Epithelial cell of esophagus (primary cell): ENCODE measurements around the gene RAPGEF5.
"Not testable (repeated sequence)": the region's sequence is repeated elsewhere in the genome, so short reads cannot be mapped to it uniquely, and the experiment has no call there.

Experiments
- DNase-seq: peaks from one replicate; pipeline ENCODE4 v3.0.0; 2010; ENCODE audit warnings: low read depth
- H3K4me3 ChIP-seq: 2 replicates; pipeline ENCODE4 v1.5.1; 2011; ENCODE audit warnings: mild to moderate bottlenecking, low read length, control low read depth
- CTCF ChIP-seq: IDR thresholded peaks from 2 replicates; pipeline ENCODE4 v1.5.1; 2011; ENCODE audit warnings: low read depth, mild to moderate bottlenecking, low read length, control low read depth, inconsistent platforms; ENCODE audit not compliant: insufficient read depth; ENCODE audit errors: missing control alignments

RAPGEF5 gene

DNA sequence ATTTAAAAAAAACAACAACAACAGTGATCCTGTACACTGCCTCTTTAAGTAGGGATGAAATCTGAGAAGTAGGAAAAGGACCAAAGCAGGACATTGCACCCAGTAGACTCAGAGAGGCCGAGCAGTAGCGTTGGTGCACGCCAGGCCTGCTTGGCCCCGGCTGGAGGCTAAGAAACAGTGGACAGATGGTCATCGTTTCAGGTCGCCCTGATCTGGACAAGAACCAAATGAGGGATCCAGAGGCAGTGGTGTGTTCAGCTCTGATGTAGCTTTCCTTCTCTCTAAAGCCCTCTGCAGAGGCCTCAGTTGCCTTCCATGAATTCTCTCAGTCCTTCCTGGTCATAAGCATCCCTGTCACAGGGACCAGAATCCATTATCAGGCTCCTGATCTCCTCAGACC is 269.1 kb downstream of the RAPGEF5 start:
- DNase-seq: no peak
- TF ChIP-seq CTCF: no peak
- no peak overlapping the region for H3K4me3 ChIP-seq

DNA sequence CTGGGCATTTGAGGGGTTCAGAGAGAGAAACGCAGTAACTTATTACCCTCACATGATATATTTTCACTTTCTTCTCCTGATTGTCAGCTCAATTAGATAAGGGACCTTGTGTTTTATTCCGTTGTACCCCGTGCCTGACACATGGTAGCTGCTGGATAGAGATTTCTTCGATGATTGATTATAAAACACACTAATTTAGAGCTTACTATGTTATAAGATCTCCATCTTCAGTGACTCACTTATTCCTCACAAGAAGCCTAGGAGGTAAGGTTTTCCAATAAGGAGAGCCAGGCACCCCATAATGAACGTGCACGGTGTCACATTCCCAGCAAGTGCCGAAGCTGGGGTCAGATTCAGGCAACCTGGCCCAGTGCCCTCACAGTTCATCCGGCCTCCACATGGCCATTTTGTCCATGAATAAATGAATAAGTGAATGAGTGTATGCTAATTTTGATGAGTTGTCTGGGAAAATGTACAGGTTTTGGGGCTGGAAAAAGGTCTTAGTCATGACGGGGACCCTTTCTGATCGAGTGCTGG is 273.2 kb downstream of the RAPGEF5 start:
- TF ChIP-seq CTCF: no peak
- DNase-seq: no peak
- peak overlapping the region; percentile 55 for H3K4me3 ChIP-seq

- TF ChIP-seq CTCF: peak; percentile 70
- peak; percentile 65 for DNase-seq
- H3K4me3 ChIP-seq: peak overlapping the region; percentile 55
Measured at GRCh38 chr7:22082886-22083703, 273.9 kb downstream of the RAPGEF5 start.

- H3K4me3 ChIP-seq: peak overlapping the region; percentile 55
- no peak for DNase-seq
- no peak for TF ChIP-seq CTCF
Measured at GRCh38 chr7:22082553-22082885, 274.4 kb downstream of the RAPGEF5 start.

GRCh38 chr7:22080219-22080618 is 276.7 kb downstream of the RAPGEF5 start:
- not testable (repeated sequence) for DNase-seq

GRCh38 chr7:22078872-22079271 is 278.1 kb downstream of the RAPGEF5 start:
- H3K4me3 ChIP-seq, DNase-seq: not testable (repeated sequence)

More at GRCh38 chr7:22080219-22080618, 276.7 kb downstream of the RAPGEF5 start:
- H3K4me3 ChIP-seq: not testable (repeated sequence)

- DNase-seq: no peak
- no peak for TF ChIP-seq CTCF
- H3K4me3 ChIP-seq: no peak overlapping the region
Measured at GRCh38 chr7:22075561-22075960, 281.4 kb downstream of the RAPGEF5 start.

- TF ChIP-seq CTCF: no peak
- DNase-seq: no peak
- no peak overlapping the region for H3K4me3 ChIP-seq
Measured at GRCh38 chr7:22074897-22075296, 282.1 kb downstream of the RAPGEF5 start.
